HT1080 (cell line): ENCODE data around the gene CRIP1. TPM values are rescaled to one million over a fixed set of nuclear protein-coding genes. Genes with fewer than 3 reads are reported as not detected.

Experiments used
- DNase-seq: peaks from one replicate; pipeline ENCODE4 v3.0.0-alpha.2; 2015; ENCODE audit warnings: low read depth
- total RNA-seq: library from RNA; depleted of rRNA; stranded (reverse); fragments of >200 nt; shearing (Covaris generic); gene quantifications from 2 replicates; pipeline ENCODE4 v1.2.3, GENCODE V29; 2014; rRNA removed

The CRIP1 gene
- total RNA-seq, 1 experiment from 2014 or later = 1.8 TPM

DNA sequence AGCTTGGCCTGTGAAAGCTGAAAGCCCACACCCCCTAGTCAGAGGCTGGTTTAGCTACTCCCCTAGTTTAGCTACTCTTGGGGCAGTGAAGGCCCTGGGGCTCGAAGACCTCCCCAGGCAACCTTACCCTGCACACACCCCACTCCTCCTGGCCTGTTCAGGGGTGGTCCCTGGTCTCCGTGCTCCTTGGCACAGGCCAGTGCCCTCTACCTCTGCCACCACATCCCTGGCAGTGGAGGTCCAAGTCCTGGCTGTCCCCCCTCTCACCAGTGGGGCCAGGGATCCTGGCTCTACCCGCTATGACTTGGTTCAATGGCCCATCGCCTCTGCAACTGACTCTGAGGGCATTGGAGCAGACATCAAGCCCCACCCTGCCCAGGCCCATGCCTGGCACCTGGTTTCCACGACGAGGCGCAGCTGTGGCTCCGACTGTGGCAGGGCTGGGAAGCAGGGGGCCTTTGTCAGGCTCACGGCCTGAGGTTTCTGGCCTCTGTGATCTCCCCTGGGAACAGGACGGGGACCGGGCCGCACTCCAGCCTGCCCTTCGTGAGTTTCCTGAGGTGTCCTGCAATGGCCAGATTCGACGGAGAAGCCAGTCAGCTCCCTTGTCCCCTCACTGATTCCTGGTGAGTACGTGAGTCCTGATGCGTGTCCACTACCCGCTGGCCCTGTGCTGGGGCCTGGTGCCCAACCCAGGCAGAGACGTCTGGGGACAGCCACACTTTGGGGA is 45.4 kb downstream of the CRIP1 start:
- no peak for DNase-seq

DNA sequence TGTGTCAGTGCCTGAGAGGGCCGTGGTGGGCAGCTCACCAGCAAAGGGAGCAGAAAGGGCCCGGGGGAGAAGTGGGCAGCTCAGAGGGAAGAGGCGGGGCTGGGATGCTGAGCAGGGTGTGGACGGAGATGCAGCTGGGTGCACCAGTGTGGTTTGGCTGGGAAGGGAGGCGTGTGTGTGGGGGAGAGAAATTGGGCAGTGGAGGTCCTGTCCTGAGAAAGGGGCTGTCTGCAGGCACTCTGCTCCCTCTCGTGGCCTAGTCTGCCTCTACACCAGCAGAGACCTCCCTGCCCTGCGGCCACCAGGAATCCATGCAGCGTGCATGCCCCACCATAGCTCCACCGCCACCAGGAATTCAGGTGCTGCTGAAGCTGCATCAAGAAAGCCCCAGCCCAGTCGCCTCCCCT is 46.1 kb downstream of the CRIP1 start:
- DNase-seq = peak; percentile 30

GRCh38 chr14:105533391-105533790 is 46.7 kb downstream of the CRIP1 start:
- no peak for DNase-seq

- DNase-seq = no peak
Observed at GRCh38 chr14:105533811-105534498, 47.3 kb downstream of the CRIP1 start.

- no peak for DNase-seq
Observed at GRCh38 chr14:105534586-105534985, 47.9 kb downstream of the CRIP1 start.

DNA sequence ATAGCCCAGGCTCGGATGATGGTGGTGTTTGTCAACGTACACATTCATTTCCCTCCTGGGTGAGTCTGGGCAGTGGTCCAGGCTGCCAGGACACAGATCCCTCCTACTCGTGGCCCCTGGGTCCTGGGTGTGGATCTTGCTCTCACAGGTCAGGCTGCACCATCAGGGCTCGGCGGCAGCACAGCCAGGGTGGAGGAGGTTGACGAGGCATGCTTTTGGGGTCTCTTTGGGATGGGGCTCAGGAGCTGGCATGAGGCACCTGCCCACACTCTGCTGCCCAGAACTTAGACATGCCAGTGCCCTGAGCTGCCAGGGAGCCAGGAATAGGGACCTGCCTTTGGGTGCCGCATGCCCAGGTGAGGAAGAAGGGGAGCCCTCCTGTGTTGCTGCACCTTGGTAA is 49.4 kb downstream of the CRIP1 start:
- no peak for DNase-seq

DNA sequence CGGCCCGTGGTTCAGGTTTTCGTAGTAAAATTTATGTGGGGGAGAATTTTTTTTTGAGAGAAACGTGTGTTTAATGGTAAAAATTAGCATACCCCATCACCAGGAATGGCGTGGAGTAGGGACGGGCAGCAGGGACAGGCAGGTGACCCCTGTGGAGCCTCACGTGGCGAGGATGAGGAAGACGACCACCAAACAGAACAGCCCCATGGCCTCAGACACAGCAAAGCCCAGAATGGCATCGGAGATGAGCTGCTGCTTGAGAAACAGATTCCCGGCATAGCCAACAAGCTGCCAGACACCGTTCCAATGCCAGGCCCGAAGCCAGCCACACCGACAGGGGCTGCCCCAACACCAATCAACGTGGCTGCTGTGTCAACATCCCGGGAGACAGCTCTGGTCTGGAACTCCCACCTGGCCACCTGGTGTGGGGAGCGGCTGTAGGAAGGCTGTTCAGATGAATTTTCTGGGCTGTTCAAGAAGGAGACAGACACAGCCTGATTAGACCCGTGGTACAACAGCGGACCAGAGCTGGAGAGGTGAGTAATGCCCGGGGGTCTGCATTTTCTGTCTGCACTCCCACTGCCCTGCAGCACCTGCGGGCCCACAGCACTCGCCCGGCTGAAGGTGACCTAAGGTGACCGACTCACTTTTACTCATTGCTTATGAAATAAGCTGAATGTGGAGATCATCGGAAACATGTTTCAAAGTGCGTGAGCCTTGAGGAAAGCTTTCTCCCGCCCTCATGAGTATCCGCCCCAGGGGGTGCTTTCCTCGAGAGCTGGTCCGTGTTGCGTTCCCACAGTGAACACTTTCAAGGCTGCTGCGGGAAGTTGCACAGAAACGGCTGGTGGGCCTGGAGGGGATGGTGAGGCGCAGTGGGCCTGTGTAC is 50.2 kb downstream of the CRIP1 start:
- DNase-seq = no peak

- no peak for DNase-seq
Observed at GRCh38 chr14:105537580-105538474, 51.1 kb downstream of the CRIP1 start.

Other genes with a start within 250 kb of the CRIP1 start
- 8.3 and 9.3 TPM in 2 replicates for gene BTBD6, start 238.4 kb upstream of the CRIP1 start, total RNA-seq
- gene BRF1, start 185.9 kb upstream of the CRIP1 start, total RNA-seq = 25.4 and 25.6 TPM in 2 replicates
- gene PACS2, start 172.1 kb upstream of the CRIP1 start, total RNA-seq = 33.0 and 33.3 TPM in 2 replicates
- gene TEX22, start 88.3 kb upstream of the CRIP1 start, total RNA-seq = 0.20 TPM in 1 of 2 replicates, not detected in the other
- 57.8 and 78.4 TPM in 2 replicates for gene MTA1, start 67.1 kb upstream of the CRIP1 start, total RNA-seq
- gene CRIP2, start 12.1 kb upstream of the CRIP1 start, total RNA-seq = 99.3 and 127 TPM in 2 replicates
- gene TEDC1, start 4.4 kb downstream of the CRIP1 start, total RNA-seq = 49.3 and 50.2 TPM in 2 replicates
- gene TMEM121, start 39.7 kb downstream of the CRIP1 start, total RNA-seq = 3.5 and 4.4 TPM in 2 replicates